B cell (primary cell): ENCODE data around the gene ERG. TPM values are rescaled to one million over a fixed set of nuclear protein-coding genes. Genes with fewer than 3 reads are reported as not detected.

ENCODE experiments used
- ATAC-seq: fragments of 200-7000 bp; cut with Tn5 transposase; one replicate; pipeline ENCODE4 v1.10.0; 2021; ENCODE audit warnings: low read depth, mild to moderate bottlenecking, moderate number of reproducible peaks, moderate library complexity
- CTCF ChIA-PET: fragments of 350-600 bp; sonication (Branson Sonifier 250); formaldehyde crosslinking; loops from one replicate; lab custom pipeline; 2021; ENCODE audit warnings: antibody characterized with exemption, inconsistent platforms; lab: Charles Lee
- POLR2A ChIA-PET: fragments of 350-600 bp; sonication (Branson Sonifier 250); formaldehyde crosslinking; loops from one replicate; lab custom pipeline; 2021; ENCODE audit warnings: antibody characterized with exemption; lab: Charles Lee
- DNase-seq: peaks from one replicate; pipeline ENCODE4 v3.0.0; 2013
- H2AFZ ChIP-seq: 2 replicates; pipeline ENCODE4 v1.6.1; 2012; ENCODE audit warnings: mild to moderate bottlenecking, low read depth, low read length; ENCODE audit not compliant: insufficient read depth, poor library complexity, severe bottlenecking
- H3K27ac ChIP-seq, 2 donors: 1 replicate in 1 of 2; 2 replicates in 1 of 2; pipeline ENCODE4 v1.5.1; 2012 to 2013; ENCODE audit warnings: low read length in 2 of 2, mild to moderate bottlenecking in 2 of 2, moderate library complexity in 1 of 2
- H3K27me3 ChIP-seq, 4 experiments: fragments of 200-600 bp in 1 of 4; sonication (generic) in 1 of 4; replicated peaks in 1 of 4; 1 replicate in 2 of 4; 2 replicates in 2 of 4; pipeline versions ENCODE4 v1.6.1 to v1.7.0; 2013 to 2016; ENCODE audit warnings: low read length in 3 of 4, mild to moderate bottlenecking in 2 of 4, mixed read lengths in 1 of 4, moderate library complexity in 1 of 4; ENCODE audit not compliant: insufficient read depth in 4 of 4, control insufficient read depth in 3 of 4; ENCODE audit errors: control extremely low read depth in 1 of 4
- H3K36me3 ChIP-seq, 2 experiments: replicated peaks in 1 of 2; 1 replicate in 1 of 2; 2 replicates in 1 of 2; pipeline versions ENCODE4 v1.6.1 to v1.7.1; 2013; ENCODE audit warnings: low read length in 1 of 2; ENCODE audit not compliant: insufficient read depth in 2 of 2, control insufficient read depth in 1 of 2; ENCODE audit errors: control extremely low read depth in 1 of 2, extremely low read depth in 1 of 2
- H3K4me1 ChIP-seq, 2 donors: fragments of 200-600 bp in 1 of 2; sonication (generic) in 1 of 2; 1 replicate in 1 of 2; 2 replicates in 1 of 2; pipeline versions ENCODE4 v1.5.1 to v1.6.1; 2013 to 2017; ENCODE audit warnings: low read length in 2 of 2; ENCODE audit not compliant: control insufficient read depth in 2 of 2, insufficient read depth in 2 of 2
- H3K4me2 ChIP-seq: replicated peaks from 2 replicates; pipeline ENCODE3; 2012; ENCODE audit warnings: mild to moderate bottlenecking, low read depth, low read length; ENCODE audit not compliant: poor library complexity, severe bottlenecking
- H3K4me3 ChIP-seq, 5 experiments: fragments of 200-600 bp in 1 of 5; sonication (generic) in 1 of 5; 1 replicate in 3 of 5; 2 replicates in 2 of 5; pipeline versions ENCODE4 v1.5.1 to v1.7.0; 2011 to 2016; ENCODE audit warnings: low read length in 4 of 5, mild to moderate bottlenecking in 4 of 5, low read depth in 2 of 5, control low read depth in 1 of 5, moderate library complexity in 1 of 5; ENCODE audit not compliant: insufficient read depth in 1 of 5; ENCODE audit errors: control extremely low read depth in 1 of 5, extremely low read depth in 1 of 5
- H3K79me2 ChIP-seq: fragments of 200-600 bp; sonication (generic); one replicate; pipeline ENCODE4 v1.6.0; 2016; ENCODE audit warnings: low read length; ENCODE audit not compliant: control insufficient read depth, insufficient read depth
- H3K9ac ChIP-seq: fragments of 200-600 bp; sonication (generic); 2 replicates; pipeline ENCODE4 v1.6.1; 2017; ENCODE audit warnings: mild to moderate bottlenecking, low read length, moderate library complexity
- H3K9me3 ChIP-seq, 3 donors: one replicate each; pipeline versions ENCODE4 v1.6.1 to v1.7.1; 2013; ENCODE audit warnings: low read length in 2 of 3; ENCODE audit not compliant: control insufficient read depth in 2 of 3, insufficient read depth in 1 of 3; ENCODE audit errors: control extremely low read depth in 1 of 3
- H4K20me1 ChIP-seq: 2 replicates; pipeline ENCODE4 v1.6.0; 2012; ENCODE audit warnings: mild to moderate bottlenecking, low read length; ENCODE audit not compliant: insufficient read depth, control insufficient read depth, poor library complexity, severe bottlenecking
- H3K27ac Mint-ChIP-seq: one replicate; pipeline ENCODE4 v1.8.0; 2021; ENCODE audit warnings: mixed read lengths
- H3K27me3 Mint-ChIP-seq: one replicate; pipeline ENCODE4 v1.8.0; 2021; ENCODE audit warnings: mixed read lengths
- H3K4me1 Mint-ChIP-seq: one replicate; pipeline ENCODE4 v1.8.0; 2021; ENCODE audit warnings: mixed read lengths
- H3K4me3 Mint-ChIP-seq: one replicate; pipeline ENCODE4 v1.8.0; 2021; ENCODE audit warnings: mixed read lengths
- H3K9me3 Mint-ChIP-seq: one replicate; pipeline ENCODE4 v1.8.0; 2022; ENCODE audit warnings: mixed read lengths; ENCODE audit not compliant: insufficient read depth
- CTCF ChIP-seq: fragments of 200-600 bp; IDR thresholded peaks from one replicate; pipeline ENCODE4 v1.8.0; 2022; ENCODE audit warnings: antibody characterized with exemption, mild to moderate bottlenecking
- EZH2 ChIP-seq: IDR thresholded peaks from 2 replicates; pipeline ENCODE4 v1.6.1; 2012; ENCODE audit warnings: borderline replicate concordance, low read depth, mild to moderate bottlenecking, moderate library complexity, low read length; ENCODE audit not compliant: insufficient read depth, poor library complexity, severe bottlenecking
- WGBS: methylation state at CpG from one replicate; pipeline ENCODE4 v1.1.5; 2013; ENCODE audit warnings: missing lambda C conversion rate; ENCODE audit not compliant: insufficient coverage; 5-methylcytosine and 5-hydroxymethylcytosine counted together
- intact Hi-C: fragments of 100-400 bp; cut with micrococcal nuclease; formaldehyde crosslinking; loops from one replicate; pipeline ENCODE4 v1.10.0; 2022
- polyA plus RNA-seq: library from polyadenylated mRNA; depleted of rRNA; stranded (reverse); fragments of >200 nt; gene quantifications from 2 replicates; pipeline ENCODE4 v1.2.3, GENCODE V29; 2012
- total RNA-seq, 2 donors: library from RNA; stranded (reverse); fragments of 120-200 nt in 1 of 2; gene quantifications; 1 replicate in 1 of 2; 2 replicates in 1 of 2; pipeline versions ENCODE4 v1.2.3 to v1.2.4, GENCODE V29; 2013 to 2022

Gene ERG
- total and polyA plus RNA-seq, 2 donors (not counting 1 experiment from before 2014, with no cell fraction given), result 0.17 TPM; not detected in 1

GRCh38 chr21:38386967-38387366 lies 111.3 kb downstream of the ERG start:
- ATAC-seq, result no peak
- WGBS, result 3% methylated on average over 4 of the region's 4 CpGs
- Histone ChIP-seq H3K36me3 (no peaks in the 10 kb centered on the region), H3K9ac (no peak overlapping the region), H3K27ac (no peak overlapping the region), H2AFZ (no peak overlapping the region), H3K4me2 (no peak overlapping the region), H3K79me2 (no peaks in the 10 kb centered on the region), H3K9me3 (peaks cover 0 to 6% (median 0%) of the 10 kb centered on the region in 3 donors), H4K20me1 (no peaks in the 10 kb centered on the region), H3K27me3 (peaks cover 0 to 10% (median 0%) of the 10 kb centered on the region in 4 experiments), H3K4me1 (no peaks in the 10 kb centered on the region), H3K4me3 (no peak overlapping the region)
- TF ChIP-seq EZH2, result no peak
- no peak for TF ChIP-seq CTCF
- no peak overlapping the region for H3K27ac Mint-ChIP-seq
- POLR2A ChIA-PET, result no interaction called here
- intact Hi-C loops, result no loop called here
- no peaks in the 10 kb centered on the region for H3K4me1 Mint-ChIP-seq
- DNase-seq, result no peak
- CTCF ChIA-PET, result no interaction called here
- H3K4me3 Mint-ChIP-seq, result no peak overlapping the region
- H3K27me3 Mint-ChIP-seq, result peaks cover 15% of the 10 kb centered on the region
- no peaks in the 10 kb centered on the region for H3K9me3 Mint-ChIP-seq

GRCh38 chr21:38385427-38386175 lies 112.7 kb downstream of the ERG start:
- Histone ChIP-seq H3K4me3 (no peak overlapping the region), H2AFZ (no peak overlapping the region), H3K79me2 (no peaks in the 10 kb centered on the region), H3K36me3 (no peaks in the 10 kb centered on the region), H3K4me1 (no peaks in the 10 kb centered on the region), H3K27ac (no peak overlapping the region), H3K4me2 (no peak overlapping the region), H3K9me3 (peaks cover 0 to 6% (median 0%) of the 10 kb centered on the region in 3 donors), H3K9ac (no peak overlapping the region), H3K27me3 (peaks cover 0 to 10% (median 0%) of the 10 kb centered on the region in 4 experiments), H4K20me1 (no peaks in the 10 kb centered on the region)
- no peak overlapping the region for H3K27ac Mint-ChIP-seq
- no peaks in the 10 kb centered on the region for H3K9me3 Mint-ChIP-seq
- H3K4me1 Mint-ChIP-seq, result no peaks in the 10 kb centered on the region
- H3K27me3 Mint-ChIP-seq, result peaks cover 15% of the 10 kb centered on the region
- ATAC-seq (no peak), DNase-seq (no peak)
- CTCF ChIA-PET, result no interaction called here
- no CpG with 5 or more reads among the region's 7 CpGs for WGBS
- no peak for TF ChIP-seq CTCF
- TF ChIP-seq EZH2, result no peak
- POLR2A ChIA-PET, result no interaction called here
- no peak overlapping the region for H3K4me3 Mint-ChIP-seq
- intact Hi-C loops, result no loop called here
